Activated naive CD4-positive, alpha-beta T cell treated with anti-CD3 and anti-CD28 coated beads, Interleukin-2, amount 50 U/mL, for 72 hours (primary cell): ENCODE results near the gene TRMU. TPM values are rescaled to one million over a fixed set of nuclear protein-coding genes. Genes with fewer than 3 reads are reported as not detected.

Source experiments
- ATAC-seq, 2 donors: fragments of 150-1000 bp; cut with Tn5 transposase; 2 replicates each; pipeline ENCODE4 v1.10.0; 2021; ENCODE audit warnings: mild to moderate bottlenecking in 2 of 2, moderate library complexity in 2 of 2
- DNase-seq, 2 donors: peaks; one replicate each; pipeline ENCODE4 v3.0.0; 2021 to 2022; ENCODE audit warnings: low spot score in 2 of 2
- H3K27ac Mint-ChIP-seq, 2 donors: one replicate each; pipeline ENCODE4 v1.8.0; 2022; ENCODE audit warnings: mild to moderate bottlenecking in 2 of 2, mixed read lengths in 2 of 2
- H3K36me3 Mint-ChIP-seq, 2 donors: one replicate each; pipeline ENCODE4 v1.8.0; 2022; ENCODE audit warnings: mixed read lengths in 2 of 2
- H3K9me3 Mint-ChIP-seq, 2 donors: one replicate each; pipeline ENCODE4 v1.8.0; 2022; ENCODE audit warnings: mixed read lengths in 2 of 2
- total RNA-seq, 2 donors: library from RNA; stranded (reverse); gene quantifications; one replicate each; pipeline ENCODE4 v1.2.3, GENCODE V29; 2022

The TRMU gene
- total RNA-seq, 2 donors from 2014 or later: 89.3 to 94.1 TPM

DNA sequence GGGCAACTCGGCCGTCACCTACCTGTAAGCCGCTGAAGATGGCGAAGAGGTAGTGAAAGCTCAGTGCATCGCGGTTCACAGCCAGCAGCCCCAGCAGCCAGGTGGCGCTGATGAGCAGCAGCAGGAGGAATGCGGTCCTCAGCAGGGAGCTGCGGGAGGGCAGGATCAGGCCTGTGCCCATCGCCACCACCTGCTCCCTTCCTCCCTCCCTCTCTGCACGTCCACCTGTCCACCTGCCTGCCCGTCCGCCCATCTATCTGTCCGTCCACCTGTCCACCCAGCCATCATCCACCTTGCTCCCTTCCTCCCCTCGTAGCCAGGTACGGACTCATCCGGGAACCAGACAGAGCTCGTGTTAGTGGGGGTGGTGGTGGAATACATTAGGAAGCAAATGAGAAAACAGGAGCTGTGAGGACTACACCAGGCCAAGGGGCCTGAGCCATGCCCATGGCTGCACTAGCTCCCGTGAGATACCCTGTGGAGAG lies 32.2 kb downstream of the TRMU start:
- Mint-ChIP-seq H3K9me3 (no peaks in the 10 kb centered on the region), H3K36me3 (no peaks in the 10 kb centered on the region), H3K27ac (peak overlapping the region in 1 of 2 donors; percentile 29)
- ATAC-seq: peak; percentile 78 to 81
- peak; percentile 75 to 85 for DNase-seq

DNA sequence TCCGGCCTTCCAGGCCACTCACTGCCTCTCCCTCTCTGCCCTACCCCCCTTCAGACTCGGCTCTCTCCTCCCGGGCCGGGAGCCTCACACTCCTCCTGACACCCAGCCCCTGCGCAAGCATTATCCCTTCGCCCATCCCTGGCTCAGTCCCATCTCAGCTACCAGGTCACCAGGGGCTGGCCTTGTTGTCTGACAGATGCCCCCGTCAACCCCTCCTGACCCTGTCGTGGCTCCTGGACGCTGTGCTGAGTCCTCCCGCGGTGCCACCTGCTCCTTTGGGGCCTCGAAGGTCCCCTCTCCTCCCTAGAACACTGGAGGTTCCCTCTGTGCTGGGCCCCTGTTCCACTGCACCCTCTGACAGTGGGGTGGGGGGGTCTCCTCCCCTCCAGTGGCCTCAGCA lies 32.9 kb downstream of the TRMU start:
- ATAC-seq: no peak
- no peaks in the 10 kb centered on the region for H3K36me3 Mint-ChIP-seq
- no peak overlapping the region for H3K27ac Mint-ChIP-seq
- no peak for DNase-seq
- H3K9me3 Mint-ChIP-seq: no peaks in the 10 kb centered on the region

DNA sequence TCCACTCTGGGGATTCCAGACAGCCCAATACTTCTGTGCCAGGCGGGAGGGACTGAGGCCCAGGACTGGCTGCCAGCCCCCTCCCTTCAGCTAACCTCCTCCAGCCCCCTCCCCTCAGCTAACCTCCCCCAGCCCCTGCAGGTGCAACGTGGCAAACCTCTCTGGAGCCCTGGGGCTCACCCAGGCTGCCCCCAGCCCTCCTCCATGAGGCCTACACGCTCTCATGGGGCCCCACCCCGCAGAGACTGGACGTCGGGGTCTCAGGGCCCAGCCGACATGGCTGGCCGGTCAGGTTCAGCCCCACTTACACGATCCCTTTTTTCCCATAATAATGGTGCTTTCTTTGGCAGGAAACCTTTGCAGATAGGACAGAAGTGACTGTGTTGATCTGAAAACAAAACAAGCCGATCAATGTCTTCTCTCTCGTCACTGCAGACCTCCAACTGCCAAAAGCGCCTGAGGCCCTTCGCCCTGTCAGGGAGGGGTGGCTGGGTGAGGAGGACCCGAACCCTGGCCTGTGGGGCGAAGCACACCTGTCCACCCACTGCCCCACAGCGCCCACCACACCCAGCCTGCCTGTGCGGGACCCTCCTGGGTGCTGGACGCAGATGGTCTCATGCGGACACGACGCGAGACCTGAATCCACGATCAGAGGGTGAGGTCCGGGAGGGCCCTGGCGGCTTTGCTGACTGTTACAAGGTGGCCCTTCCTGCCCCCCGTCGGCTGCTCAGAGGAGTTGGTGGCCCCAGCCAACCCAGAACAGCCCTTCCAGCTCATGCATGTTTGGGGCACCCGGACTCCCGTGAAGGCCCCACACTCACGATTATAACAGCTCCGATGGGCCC lies 33.6 kb downstream of the TRMU start:
- Mint-ChIP-seq H3K36me3 (no peaks in the 10 kb centered on the region), H3K9me3 (no peaks in the 10 kb centered on the region), H3K27ac (no peak overlapping the region)
- DNase-seq (no peak), ATAC-seq (no peak)

DNA sequence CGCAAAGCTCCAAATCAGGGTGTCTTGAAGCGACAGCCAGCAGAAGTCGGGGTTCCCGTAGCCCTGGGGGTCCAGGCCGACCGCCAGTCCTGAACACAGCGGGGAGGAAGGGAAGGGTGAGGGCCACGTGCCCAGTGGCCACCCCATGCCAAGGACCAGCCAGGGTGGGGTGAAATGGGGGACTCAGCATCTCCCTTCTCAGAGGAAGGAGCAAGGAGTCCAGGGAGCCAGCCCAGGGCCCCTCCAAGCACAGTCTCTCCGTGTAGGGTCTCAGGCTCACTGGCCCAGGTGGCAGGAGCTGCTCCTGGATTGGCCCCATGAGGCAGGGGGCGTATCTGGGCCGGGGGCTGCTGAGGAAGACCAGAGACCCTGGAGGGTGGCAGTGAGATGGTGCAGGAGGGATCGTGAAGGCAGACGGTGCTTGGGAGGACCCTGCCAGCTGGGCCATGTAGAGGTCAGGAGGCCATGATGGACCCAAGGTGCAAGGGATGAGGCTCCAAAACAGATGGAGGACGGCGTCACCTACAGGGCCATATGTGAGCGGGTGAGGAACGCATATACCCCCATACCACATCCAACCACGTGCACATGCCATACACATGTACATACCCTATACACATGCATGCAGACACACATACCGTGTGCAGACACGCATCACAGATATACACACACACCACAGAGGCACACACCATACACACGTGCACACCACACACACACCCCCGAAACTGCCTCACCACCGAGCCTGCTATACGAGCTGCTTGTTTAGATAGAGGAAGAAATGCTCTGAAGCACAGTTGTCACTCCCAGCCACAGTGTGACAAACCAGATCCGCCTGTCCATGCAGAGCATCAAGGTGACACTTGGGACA lies 34.4 kb downstream of the TRMU start:
- Mint-ChIP-seq H3K9me3 (no peaks in the 10 kb centered on the region), H3K27ac (no peak overlapping the region), H3K36me3 (peaks cover 0 to under 1% of the 10 kb centered on the region in 2 donors)
- no peak for DNase-seq
- no peak for ATAC-seq

DNA sequence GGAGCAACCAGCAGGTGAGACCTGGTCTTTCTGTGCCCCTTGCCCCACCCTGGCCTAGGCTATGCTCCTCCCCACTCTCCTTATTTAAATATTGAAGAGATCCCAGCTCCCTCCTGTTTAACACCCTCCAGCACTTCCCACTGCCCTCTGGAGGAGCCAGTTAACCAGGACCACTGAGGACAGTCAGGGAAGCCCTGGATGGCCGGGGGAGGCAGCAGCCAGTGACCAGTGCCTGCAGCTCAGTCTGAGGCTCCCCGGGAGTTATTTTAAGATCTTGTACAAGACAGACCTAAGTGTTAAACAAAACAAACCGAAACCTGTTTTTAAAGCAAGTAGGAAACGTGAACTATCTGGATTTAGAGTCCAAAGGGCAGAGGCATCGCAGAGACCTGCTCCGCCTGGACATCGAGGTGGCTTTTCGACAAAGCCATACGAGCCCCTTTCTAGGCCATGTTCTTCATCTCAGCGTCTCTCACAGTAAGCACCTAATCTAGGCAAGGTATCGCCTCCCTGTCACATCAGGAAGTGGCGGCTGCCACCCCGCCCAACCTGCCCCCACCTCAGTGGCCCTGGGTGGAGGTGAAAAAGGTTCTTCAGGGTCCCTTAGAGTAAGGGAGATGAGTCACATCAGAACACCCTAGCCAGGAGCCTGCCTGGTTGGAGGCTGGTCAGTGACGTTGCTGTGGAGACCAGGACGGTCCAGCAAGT lies 35.2 kb downstream of the TRMU start:
- no peak overlapping the region for H3K27ac Mint-ChIP-seq
- peaks cover 5 to 7% of the 10 kb centered on the region in 2 donors for H3K9me3 Mint-ChIP-seq
- no peak for ATAC-seq
- no peak for DNase-seq
- peaks cover 5 to 8% of the 10 kb centered on the region in 2 donors for H3K36me3 Mint-ChIP-seq

DNA sequence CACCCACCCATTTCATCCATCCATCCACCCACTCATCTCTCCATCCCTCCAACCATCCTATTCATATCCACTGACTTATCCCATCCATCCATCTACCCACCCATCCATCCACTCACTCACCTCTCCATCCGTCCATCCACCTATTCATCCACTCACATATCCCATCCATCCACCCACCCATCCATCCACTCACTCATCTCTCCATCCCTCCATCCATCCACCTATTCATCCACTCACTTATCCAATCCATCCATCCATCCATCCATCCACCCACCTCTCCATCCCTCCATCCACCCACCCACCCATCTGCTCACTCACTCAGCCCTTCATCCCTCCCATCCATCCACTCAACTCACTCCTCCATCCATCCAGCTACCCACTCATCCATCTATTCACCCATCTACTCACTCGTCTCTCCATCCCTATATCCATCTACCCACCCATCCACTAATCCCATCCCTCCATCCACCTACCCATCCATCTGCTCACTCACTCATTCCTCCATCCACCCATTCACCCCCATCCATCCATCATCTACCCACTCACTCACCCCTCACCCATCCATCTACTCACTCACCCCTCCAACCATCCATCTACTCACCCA lies 36.2 kb downstream of the TRMU start:
- ATAC-seq (no peak), DNase-seq (no peak)
- no peak overlapping the region for H3K27ac Mint-ChIP-seq
- peaks cover 8 to 13% of the 10 kb centered on the region in 2 donors for H3K36me3 Mint-ChIP-seq
- H3K9me3 Mint-ChIP-seq: peaks cover 8 to 15% of the 10 kb centered on the region in 2 donors

DNA sequence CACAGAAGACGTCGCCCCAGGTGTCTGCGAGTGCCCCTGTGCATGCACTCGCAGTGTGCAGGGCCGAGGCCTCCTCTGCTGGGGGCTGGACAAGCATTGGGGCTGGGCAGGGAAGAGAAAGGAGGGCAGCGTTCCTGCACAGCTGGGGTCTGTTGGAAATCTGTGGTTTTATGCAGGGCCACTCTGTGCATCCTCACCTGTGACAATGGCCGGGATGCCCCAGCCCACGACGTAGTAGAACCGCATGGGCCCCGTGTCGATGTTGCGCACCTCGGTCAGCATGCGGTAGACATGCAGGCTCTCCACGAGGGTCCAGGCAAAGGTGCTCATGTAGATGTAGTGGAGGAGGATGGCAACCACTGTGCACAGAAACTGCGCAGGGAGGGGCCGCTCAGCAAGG lies 37.2 kb downstream of the TRMU start:
- DNase-seq (no peak), ATAC-seq (no peak)
- peaks cover 8 to 13% of the 10 kb centered on the region in 2 donors for H3K36me3 Mint-ChIP-seq
- no peak overlapping the region for H3K27ac Mint-ChIP-seq
- peaks cover 8 to 17% of the 10 kb centered on the region in 2 donors for H3K9me3 Mint-ChIP-seq

DNA sequence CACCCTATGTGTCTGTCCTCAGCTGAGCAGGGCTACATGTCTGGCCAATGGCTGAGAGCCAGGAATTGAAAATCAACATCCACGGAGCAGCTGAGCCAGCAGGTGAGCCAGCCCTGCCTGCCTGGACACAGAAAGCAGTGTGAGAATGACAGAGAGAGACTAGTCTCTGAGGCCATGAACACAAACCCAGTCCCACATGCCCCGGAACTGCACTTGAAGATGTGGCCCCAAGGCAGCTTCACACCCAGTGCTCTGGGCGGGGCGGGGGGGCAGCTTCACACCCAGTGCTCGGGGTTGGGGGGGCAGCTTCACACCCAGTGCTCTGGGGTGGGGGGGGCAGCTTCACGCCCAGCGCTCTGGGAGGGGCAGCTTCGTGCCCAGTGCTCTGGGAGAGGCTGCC lies 37.6 kb downstream of the TRMU start:
- Mint-ChIP-seq H3K27ac (no peak overlapping the region), H3K9me3 (peaks cover 8 to 17% of the 10 kb centered on the region in 2 donors), H3K36me3 (peaks cover 8 to 13% of the 10 kb centered on the region in 2 donors)
- DNase-seq: no peak
- no peak for ATAC-seq

DNA sequence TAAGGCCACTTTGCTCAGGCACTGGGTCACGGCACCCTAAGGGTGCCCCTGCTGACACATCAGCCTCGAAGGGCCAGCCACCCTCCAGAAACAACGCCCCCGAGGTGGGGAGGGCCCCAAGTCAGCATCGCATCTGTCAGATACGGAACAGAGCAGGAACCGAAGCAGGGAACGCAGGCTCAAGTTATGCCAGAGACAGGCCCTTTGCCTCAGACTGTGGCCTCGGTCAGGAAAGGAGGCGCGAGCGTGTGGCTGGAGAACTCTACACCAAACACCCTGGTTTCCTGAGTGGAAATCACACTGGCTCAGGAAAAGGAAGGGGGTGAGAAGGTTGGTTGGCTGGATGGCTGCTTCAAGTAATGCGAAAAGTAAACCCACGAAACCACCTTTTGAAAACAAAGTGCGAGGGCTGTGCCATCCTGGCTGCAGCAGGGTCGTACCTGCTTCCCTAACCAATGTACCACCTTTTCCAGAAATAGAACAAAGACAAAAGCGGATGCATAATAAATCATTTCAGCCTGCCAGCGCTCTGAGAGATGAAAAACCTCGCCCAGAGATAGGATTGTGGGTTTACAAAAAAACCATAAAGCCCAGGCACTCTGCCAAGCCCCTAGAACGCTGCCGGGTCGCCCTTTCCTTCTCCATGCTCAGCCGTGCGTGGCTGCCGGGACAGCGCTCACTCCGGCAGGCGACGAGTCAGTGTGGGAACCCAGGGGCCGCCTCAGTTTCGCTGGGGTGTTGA lies 38.6 kb downstream of the TRMU start:
- no peak overlapping the region for H3K27ac Mint-ChIP-seq
- peaks cover 8 to 17% of the 10 kb centered on the region in 2 donors for H3K9me3 Mint-ChIP-seq
- peaks cover 8 to 13% of the 10 kb centered on the region in 2 donors for H3K36me3 Mint-ChIP-seq
- ATAC-seq (peak; percentile 26), DNase-seq (no peak)

DNA sequence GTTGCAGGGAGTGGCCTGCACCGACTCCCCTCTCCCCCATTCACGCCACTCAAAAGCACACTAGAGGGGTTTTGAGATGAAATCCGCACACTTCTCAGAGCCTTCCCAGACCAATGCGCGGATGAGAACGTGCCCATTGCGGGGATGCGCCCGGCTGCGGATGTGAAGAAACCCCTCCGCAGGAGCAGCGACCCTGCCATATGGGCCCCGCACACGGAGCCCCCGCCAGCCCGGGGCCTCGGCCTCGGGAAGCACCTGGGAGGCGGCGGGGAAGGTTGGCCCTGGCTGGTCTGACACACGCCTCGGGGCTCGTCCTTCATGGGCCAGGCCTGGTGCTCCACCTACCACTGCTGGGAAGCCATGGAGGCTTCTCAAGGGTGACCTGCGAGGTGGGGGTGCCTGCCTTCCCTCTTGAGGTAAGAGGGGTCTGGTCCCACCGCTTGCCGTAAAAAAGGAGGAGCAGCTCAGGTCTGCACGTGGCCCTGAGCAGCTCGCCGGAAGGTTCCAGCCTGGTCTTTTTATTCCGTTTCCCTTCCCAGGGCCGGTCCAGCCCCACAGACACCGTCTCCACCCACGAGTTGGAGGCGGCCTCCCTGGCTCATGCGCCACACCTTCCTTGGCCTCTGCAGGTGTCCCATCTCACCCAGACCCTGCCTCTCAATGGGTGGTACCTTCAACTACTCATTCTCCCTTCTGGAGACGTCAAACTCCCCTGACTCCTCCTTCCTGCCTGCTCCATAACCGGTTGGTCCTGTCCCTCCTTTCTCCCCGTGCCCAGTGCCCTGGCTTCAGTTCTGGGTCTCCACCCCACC lies 39.4 kb downstream of the TRMU start:
- ATAC-seq: no peak
- DNase-seq: no peak
- Mint-ChIP-seq H3K36me3 (peaks cover 8 to 13% of the 10 kb centered on the region in 2 donors), H3K9me3 (peaks cover 8 to 17% of the 10 kb centered on the region in 2 donors), H3K27ac (no peak overlapping the region)

DNA sequence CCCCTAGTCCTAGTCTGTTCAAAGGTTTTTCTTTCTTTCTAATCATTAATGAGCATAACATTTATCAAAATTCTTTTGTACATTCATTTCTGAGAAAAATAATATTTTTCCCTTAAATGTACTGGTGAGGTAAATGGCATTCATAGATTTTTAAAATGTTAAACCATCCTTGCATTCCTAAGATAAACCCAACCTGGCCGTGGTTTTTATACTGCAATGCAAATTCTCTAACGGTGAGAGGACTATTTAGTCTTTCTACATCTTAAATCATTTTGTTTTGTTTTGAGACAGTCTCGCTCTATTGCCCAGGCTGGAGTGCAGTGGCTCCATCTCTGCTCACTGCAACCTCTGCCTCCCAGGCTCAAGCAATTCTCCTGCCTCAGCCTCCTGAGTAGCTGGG lies 40.6 kb downstream of the TRMU start:
- ATAC-seq (no peak), DNase-seq (no peak)
- H3K36me3 Mint-ChIP-seq: peaks cover 8 to 13% of the 10 kb centered on the region in 2 donors
- H3K9me3 Mint-ChIP-seq: peaks cover 8 to 17% of the 10 kb centered on the region in 2 donors
- H3K27ac Mint-ChIP-seq: no peak overlapping the region

DNA sequence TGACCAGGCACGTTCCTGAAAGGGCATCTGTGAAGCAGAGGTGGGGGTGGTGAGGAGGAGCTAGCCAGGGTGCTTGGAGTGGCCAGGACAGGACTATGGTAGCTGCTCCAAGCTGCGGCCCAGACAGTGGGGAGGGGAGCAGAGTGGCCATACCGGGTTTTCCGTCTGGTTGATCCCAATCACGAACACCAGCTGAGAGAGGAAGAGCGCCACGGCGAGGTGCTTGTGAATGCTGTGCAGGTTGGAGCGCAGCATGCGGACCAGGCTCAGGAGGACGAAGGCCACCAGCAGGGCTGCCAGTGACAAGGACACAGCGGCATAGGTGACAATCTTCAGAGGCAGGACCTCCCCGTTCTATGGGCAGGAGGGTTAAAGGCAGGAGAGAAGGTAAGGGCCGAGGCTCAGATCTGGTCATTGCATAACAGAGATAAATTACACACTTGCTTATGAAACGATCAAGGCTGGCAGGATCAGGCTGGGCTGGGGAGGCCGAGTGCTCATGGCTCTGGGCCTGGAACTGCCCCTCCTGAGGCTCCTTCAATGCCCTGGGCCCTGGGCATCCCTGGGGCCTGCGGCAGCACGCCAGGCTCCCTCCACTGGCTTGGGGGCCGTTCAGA lies 41.5 kb downstream of the TRMU start:
- peaks cover 8 to 13% of the 10 kb centered on the region in 2 donors for H3K36me3 Mint-ChIP-seq
- peaks cover 8 to 17% of the 10 kb centered on the region in 2 donors for H3K9me3 Mint-ChIP-seq
- DNase-seq (no peak), ATAC-seq (no peak)
- H3K27ac Mint-ChIP-seq: no peak overlapping the region

DNA sequence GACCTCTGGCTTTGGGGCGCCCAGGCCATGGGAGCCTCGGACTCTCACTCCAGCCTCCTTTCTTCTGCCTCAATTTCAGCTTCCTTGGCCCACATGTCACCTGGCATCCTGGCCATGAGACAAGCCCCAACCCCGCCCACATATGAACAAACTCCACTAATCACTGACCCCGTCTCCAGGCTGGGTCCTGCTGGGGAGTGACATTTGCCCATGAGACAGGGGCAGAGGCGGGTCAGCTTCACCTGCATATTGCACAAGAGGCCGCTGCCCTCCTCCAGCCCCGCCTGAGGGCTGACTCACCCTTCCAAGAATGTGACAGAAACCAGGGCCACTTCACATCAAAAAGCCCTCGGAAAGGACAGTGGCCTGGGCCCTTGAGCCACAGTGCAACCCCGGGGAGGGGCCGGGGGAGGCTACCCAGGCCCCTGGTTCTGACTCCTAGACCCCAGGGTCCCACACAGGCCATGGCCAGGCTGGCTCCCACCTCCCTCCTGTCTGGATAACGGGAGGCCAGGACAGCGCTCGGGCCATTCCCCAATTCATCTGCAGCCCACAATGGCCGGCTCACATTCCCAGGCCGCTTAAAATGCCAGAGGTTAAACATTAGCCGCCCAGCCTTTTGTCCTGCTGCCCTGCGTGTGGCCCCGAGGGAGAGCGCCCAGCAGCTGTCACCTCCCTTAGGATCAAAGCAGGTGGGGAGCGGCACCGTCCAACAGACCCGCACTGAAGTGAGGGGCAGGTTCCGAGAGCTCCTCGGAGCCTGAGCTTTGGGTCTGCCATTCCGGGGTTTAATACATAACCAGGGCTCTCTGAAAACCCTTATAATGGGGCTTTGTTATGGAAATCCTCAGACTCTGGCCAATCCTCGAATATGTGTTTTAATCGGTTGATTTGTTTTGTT lies 42.3 kb downstream of the TRMU start:
- ATAC-seq: no peak
- Mint-ChIP-seq H3K36me3 (peaks cover 8 to 13% of the 10 kb centered on the region in 2 donors), H3K9me3 (peaks cover 8 to 17% of the 10 kb centered on the region in 2 donors), H3K27ac (no peak overlapping the region)
- DNase-seq: no peak
